ENCODE measurements around the gene TMEM256. TPM values are rescaled to one million over a fixed set of nuclear protein-coding genes. Genes with fewer than 3 reads are reported as not detected.

Gene TMEM256
- total and polyA plus RNA-seq, 9 donors = 44.0 to 133 (median 85.2) TPM

- 2 to 4% (median 2%) methylated on average over 45 to 46 of the region's 46 CpGs for WGBS, 3 donors
- Histone ChIP-seq H3K4me3 (peak overlapping the region; percentile 18), H3K36me3 (no peaks in the 10 kb centered on the region), H3K9me3 (no peaks in the 10 kb centered on the region), H3K4me1 (ENCODE audit: insufficient read depth) (peaks cover 4% of the 10 kb centered on the region), H3K27ac (peak overlapping the region in 1 of 2 donors; percentile 24), H3K27me3 (no peaks in the 10 kb centered on the region)
- intact Hi-C loops (cut with DNase I) = loop anchor here in 3 of 4 donors (5.0 kb wide), 1 partner anchor 37 kb away; the partner anchor contains the start of gene ZBTB4 (in 3 of the 3)
- TF ChIP-seq POLR2A (IDR thresholded peaks at IDR 0.05) (no peak), EP300 (IDR thresholded peaks at IDR 0.05) (no peak)
- TF ChIP-seq, protein P1, sequence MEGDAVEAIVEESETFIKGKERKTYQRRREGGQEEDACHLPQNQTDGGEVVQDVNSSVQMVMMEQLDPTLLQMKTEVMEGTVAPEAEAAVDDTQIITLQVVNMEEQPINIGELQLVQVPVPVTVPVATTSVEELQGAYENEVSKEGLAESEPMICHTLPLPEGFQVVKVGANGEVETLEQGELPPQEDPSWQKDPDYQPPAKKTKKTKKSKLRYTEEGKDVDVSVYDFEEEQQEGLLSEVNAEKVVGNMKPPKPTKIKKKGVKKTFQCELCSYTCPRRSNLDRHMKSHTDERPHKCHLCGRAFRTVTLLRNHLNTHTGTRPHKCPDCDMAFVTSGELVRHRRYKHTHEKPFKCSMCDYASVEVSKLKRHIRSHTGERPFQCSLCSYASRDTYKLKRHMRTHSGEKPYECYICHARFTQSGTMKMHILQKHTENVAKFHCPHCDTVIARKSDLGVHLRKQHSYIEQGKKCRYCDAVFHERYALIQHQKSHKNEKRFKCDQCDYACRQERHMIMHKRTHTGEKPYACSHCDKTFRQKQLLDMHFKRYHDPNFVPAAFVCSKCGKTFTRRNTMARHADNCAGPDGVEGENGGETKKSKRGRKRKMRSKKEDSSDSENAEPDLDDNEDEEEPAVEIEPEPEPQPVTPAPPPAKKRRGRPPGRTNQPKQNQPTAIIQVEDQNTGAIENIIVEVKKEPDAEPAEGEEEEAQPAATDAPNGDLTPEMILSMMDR (IDR thresholded peaks at IDR 0.05) = no peak
- peak; percentile 60 to 73 (median 67) for DNase-seq
Observed at GRCh38 chr17:7440113-7440833, 36.4 kb upstream of the TMEM256 start.

GRCh38 chr17:7439462-7440112 lies 35.7 kb upstream of the TMEM256 start, which contains the start of gene FGF11:
FGF11 (plus strand) TSS chr17:7439512; CDS start chr17:7439621, 109 bp downstream.
- H3K4me1 ChIP-seq (ENCODE audit: insufficient read depth) = peaks cover 4% of the 10 kb centered on the region
- H3K4me3 ChIP-seq = peak within 1 kb of the TSS; percentile 18
- no peaks in the 10 kb centered on the region for H3K9me3 ChIP-seq
- no peaks in the 10 kb centered on the region for H3K27me3 ChIP-seq
- DNase-seq = no peak
- H3K27ac ChIP-seq = peak within 1 kb of the TSS in 1 of 2 donors; percentile 24
- TF ChIP-seq, protein P1 (IDR thresholded peaks at IDR 0.05) = no peak
- no peak for TF ChIP-seq EP300 (IDR thresholded peaks at IDR 0.05)
- TF ChIP-seq POLR2A (IDR thresholded peaks at IDR 0.05) = no peak
- H3K36me3 ChIP-seq = no peaks in the 10 kb centered on the region
- WGBS, 3 donors = 1 to 2% (median 2%) methylated on average over 48 to 50 of the region's 50 CpGs
- intact Hi-C loops (cut with DNase I) = loop anchor here in 3 of 4 donors (1.0 to 10.0 kb wide), 3 partner anchors 20 to 85 kb away; partner anchors contain the start of genes ZBTB4 (in 3 of the 3), KCTD11 (in 2 of the 3) and TMEM95 (in 2 of the 3)

GRCh38 chr17:7438656-7439460 lies 35.0 kb upstream of the TMEM256 start:
- WGBS, 3 donors = 44 to 49% (median 48%) methylated on average over 11 of the region's 11 CpGs
- intact Hi-C loops (cut with DNase I) = loop anchor here in 2 of 4 donors (1.0 to 10.0 kb wide), 2 partner anchors 20 to 84 kb away; partner anchors contain the start of genes KCTD11 (in 2 of the 2) and TMEM95 (in 2 of the 2)
- no peak for DNase-seq
- Histone ChIP-seq H3K36me3 (no peaks in the 10 kb centered on the region), H3K4me1 (ENCODE audit: insufficient read depth) (peaks cover 4% of the 10 kb centered on the region), H3K27me3 (no peaks in the 10 kb centered on the region), H3K9me3 (no peaks in the 10 kb centered on the region), H3K4me3 (no peak overlapping the region), H3K27ac (no peak overlapping the region)
- TF ChIP-seq, protein P1 (IDR thresholded peaks at IDR 0.05) = no peak
- TF ChIP-seq EP300 (IDR thresholded peaks at IDR 0.05) = no peak
- no peak for TF ChIP-seq POLR2A (IDR thresholded peaks at IDR 0.05)

Data from ovary (tissue), 9 donors.